ENCODE results near the gene MRPL43. TPM values are rescaled to one million over a fixed set of nuclear protein-coding genes. Genes with fewer than 3 reads are reported as not detected.
"Not testable (repeated sequence)": the region's sequence is repeated elsewhere in the genome, so short reads cannot be mapped to it uniquely, and the experiment has no call there.

The MRPL43 gene
- total and polyA plus RNA-seq, 5 donors from 2014 or later, result 40.2 to 148 (median 136) TPM

DNA sequence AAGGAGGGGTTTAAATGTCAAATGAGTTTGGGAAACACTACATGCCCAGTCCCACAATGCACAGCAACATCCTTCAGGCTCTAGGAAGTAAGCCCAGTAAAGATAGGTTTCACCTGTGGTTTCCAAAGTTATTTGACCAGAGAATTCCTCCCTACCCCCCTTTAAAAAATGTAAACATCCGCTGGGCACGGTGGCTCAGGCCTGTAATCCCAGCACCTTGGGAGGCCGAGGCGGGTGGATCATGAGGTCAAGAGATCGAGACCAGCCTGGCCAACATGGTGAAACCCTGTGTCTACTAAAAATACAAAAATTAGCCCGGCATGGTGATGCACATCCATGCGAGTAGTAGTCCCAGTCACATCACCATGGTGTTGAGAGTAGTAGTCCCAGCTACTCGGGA lies 11.9 kb downstream of the MRPL43 start:
- ATAC-seq (ENCODE audit: low read depth in 2 of 2); H3K4me1 ChIP-seq (ENCODE audit: control insufficient read depth, insufficient read depth, low read length, poor library complexity, severe bottlenecking); H3K4me1 Mint-ChIP-seq; H3K27ac Mint-ChIP-seq; H3K27ac ChIP-seq (ENCODE audit: insufficient read depth, low read length, poor library complexity, severe bottlenecking); H3K9me3 Mint-ChIP-seq; H3K9me3 ChIP-seq (ENCODE audit: control insufficient read depth in 2 of 2, low read length in 2 of 2); H3K36me3 ChIP-seq (ENCODE audit: control insufficient read depth, insufficient read depth, low read length); H3K4me3 Mint-ChIP-seq; DNase-seq; H3K4me3 ChIP-seq (ENCODE audit: low read depth, low read length); H3K27me3 ChIP-seq (ENCODE audit: control insufficient read depth, insufficient read depth, low read length); H3K27me3 Mint-ChIP-seq: not testable (repeated sequence)
- H3K36me3 Mint-ChIP-seq, result peaks cover 13% of the 10 kb centered on the region

DNA sequence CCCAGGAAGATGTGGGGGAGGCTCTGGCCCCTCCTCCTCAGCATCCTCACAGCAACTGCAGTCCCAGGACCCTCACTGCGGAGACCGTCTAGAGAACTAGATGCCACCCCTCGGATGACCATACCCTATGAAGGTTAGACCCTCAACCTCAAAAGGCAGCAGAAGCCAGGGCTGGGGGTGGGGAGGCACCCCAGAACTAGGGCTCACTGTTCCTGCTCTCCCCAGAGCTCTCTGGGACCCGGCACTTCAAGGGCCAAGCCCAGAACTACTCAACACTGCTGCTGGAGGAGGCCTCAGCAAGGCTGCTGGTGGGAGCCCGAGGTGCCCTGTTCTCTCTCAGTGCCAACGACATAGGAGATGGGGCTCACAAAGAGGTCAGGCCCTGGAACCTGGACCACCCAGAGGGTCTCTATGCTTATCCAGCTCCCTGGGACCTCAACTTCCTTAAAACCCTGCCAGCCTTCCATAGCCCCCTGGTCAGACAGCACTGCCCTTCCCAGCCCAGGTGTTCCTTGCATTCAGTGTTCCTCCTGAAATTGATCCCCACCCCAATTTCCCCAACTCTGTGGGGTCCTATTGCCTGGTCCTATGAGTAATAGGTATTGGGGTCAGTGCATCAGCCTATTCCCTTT lies 14.3 kb downstream of the MRPL43 start:
- no peak for DNase-seq
- no peak overlapping the region for H3K27ac Mint-ChIP-seq
- H3K4me1 Mint-ChIP-seq, result peaks cover 0 to 23% (median 7%) of the 10 kb centered on the region in 4 donors
- H3K4me3 ChIP-seq (ENCODE audit: low read depth, low read length), result no peak overlapping the region
- H3K4me1 ChIP-seq (ENCODE audit: control insufficient read depth, insufficient read depth, low read length, poor library complexity, severe bottlenecking), result peaks cover 13% of the 10 kb centered on the region
- peaks cover 9% of the 10 kb centered on the region for H3K27me3 Mint-ChIP-seq
- ATAC-seq (ENCODE audit: low read depth in 2 of 2), result no peak
- H3K4me3 Mint-ChIP-seq, result peak overlapping the region in 1 of 4 donors; percentile 74
- peaks cover 6% of the 10 kb centered on the region for H3K36me3 Mint-ChIP-seq
- H3K27ac ChIP-seq (ENCODE audit: insufficient read depth, low read length, poor library complexity, severe bottlenecking), result no peak overlapping the region
- no peaks in the 10 kb centered on the region for H3K36me3 ChIP-seq (ENCODE audit: control insufficient read depth, insufficient read depth, low read length)
- no peaks in the 10 kb centered on the region for H3K9me3 ChIP-seq (ENCODE audit: control insufficient read depth in 2 of 2, low read length in 2 of 2)
- no peaks in the 10 kb centered on the region for H3K9me3 Mint-ChIP-seq
- H3K27me3 ChIP-seq (ENCODE audit: control insufficient read depth, insufficient read depth, low read length), result no peaks in the 10 kb centered on the region

DNA sequence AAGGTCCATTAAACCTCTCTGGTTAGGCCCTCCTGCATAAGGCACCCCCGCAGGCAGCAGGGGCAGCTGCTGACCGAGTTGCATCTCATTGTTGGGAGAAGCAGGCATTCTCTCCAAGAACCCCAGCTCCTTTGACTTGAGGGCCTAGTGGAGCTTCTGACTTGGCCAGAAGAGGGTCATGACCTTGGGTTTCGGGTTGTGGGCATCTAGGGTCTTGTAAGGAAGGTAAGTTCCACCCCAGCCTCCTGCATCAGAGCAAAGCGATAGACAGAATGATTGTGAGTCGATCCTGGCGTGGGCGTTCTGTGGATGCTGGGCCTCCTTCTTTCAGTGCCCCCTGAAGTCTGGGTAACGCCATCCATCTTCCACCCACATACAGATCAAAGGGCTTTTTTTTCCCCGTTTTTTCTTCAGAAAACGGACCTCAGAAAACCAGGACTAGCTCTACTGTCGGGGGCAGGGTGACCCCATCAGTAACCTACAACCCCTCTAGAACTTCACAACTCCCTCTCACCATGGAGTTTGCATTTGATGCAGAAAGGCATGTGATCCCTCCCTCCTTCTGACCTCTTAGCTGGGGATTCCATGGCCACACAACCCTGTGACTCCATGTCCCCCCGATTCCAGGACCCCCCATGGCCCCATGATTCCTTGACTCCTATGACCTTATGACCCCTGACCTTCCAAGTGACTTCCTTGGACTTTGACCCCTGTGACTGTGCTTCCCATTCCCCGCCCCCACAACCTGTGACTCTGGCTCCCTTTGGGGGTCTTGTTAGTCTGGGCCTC lies 15.0 kb downstream of the MRPL43 start:
- Mint-ChIP-seq H3K4me1 (peaks cover 0 to 23% (median 7%) of the 10 kb centered on the region in 4 donors), H3K36me3 (peaks cover 6% of the 10 kb centered on the region), H3K27ac (no peak overlapping the region), H3K27me3 (peaks cover 13% of the 10 kb centered on the region), H3K4me3 (peak overlapping the region in 1 of 4 donors; percentile 74), H3K9me3 (no peaks in the 10 kb centered on the region)
- ATAC-seq (ENCODE audit: low read depth in 2 of 2), result no peak
- Histone ChIP-seq H3K27me3 (ENCODE audit: control insufficient read depth, insufficient read depth, low read length) (no peaks in the 10 kb centered on the region), H3K36me3 (ENCODE audit: control insufficient read depth, insufficient read depth, low read length) (no peaks in the 10 kb centered on the region), H3K27ac (ENCODE audit: insufficient read depth, low read length, poor library complexity, severe bottlenecking) (no peak overlapping the region), H3K9me3 (ENCODE audit: control insufficient read depth in 2 of 2, low read length in 2 of 2) (no peaks in the 10 kb centered on the region), H3K4me3 (ENCODE audit: low read depth, low read length) (no peak overlapping the region), H3K4me1 (ENCODE audit: control insufficient read depth, insufficient read depth, low read length, poor library complexity, severe bottlenecking) (peaks cover 13% of the 10 kb centered on the region)
- DNase-seq, result no peak

GRCh38 chr10:100970914-100971811 lies 16.1 kb downstream of the MRPL43 start:
- H3K4me3 ChIP-seq (ENCODE audit: low read depth, low read length), result no peak overlapping the region
- H3K27me3 ChIP-seq (ENCODE audit: control insufficient read depth, insufficient read depth, low read length), result no peaks in the 10 kb centered on the region
- peaks cover 0 to 23% (median 7%) of the 10 kb centered on the region in 4 donors for H3K4me1 Mint-ChIP-seq
- peaks cover 13% of the 10 kb centered on the region for H3K4me1 ChIP-seq (ENCODE audit: control insufficient read depth, insufficient read depth, low read length, poor library complexity, severe bottlenecking)
- no peak overlapping the region for H3K27ac ChIP-seq (ENCODE audit: insufficient read depth, low read length, poor library complexity, severe bottlenecking)
- H3K9me3 Mint-ChIP-seq, result no peaks in the 10 kb centered on the region
- H3K36me3 Mint-ChIP-seq, result no peaks in the 10 kb centered on the region
- no peaks in the 10 kb centered on the region for H3K9me3 ChIP-seq (ENCODE audit: control insufficient read depth in 2 of 2, low read length in 2 of 2)
- peaks cover 13% of the 10 kb centered on the region for H3K27me3 Mint-ChIP-seq
- peak overlapping the region in 1 of 3 donors; percentile 16 for H3K27ac Mint-ChIP-seq
- H3K36me3 ChIP-seq (ENCODE audit: control insufficient read depth, insufficient read depth, low read length), result no peaks in the 10 kb centered on the region
- H3K4me3 Mint-ChIP-seq, result peak overlapping the region; percentile 62 to 75 (median 66)
- ATAC-seq (ENCODE audit: low read depth in 2 of 2) (no peak), DNase-seq (no peak)

DNA sequence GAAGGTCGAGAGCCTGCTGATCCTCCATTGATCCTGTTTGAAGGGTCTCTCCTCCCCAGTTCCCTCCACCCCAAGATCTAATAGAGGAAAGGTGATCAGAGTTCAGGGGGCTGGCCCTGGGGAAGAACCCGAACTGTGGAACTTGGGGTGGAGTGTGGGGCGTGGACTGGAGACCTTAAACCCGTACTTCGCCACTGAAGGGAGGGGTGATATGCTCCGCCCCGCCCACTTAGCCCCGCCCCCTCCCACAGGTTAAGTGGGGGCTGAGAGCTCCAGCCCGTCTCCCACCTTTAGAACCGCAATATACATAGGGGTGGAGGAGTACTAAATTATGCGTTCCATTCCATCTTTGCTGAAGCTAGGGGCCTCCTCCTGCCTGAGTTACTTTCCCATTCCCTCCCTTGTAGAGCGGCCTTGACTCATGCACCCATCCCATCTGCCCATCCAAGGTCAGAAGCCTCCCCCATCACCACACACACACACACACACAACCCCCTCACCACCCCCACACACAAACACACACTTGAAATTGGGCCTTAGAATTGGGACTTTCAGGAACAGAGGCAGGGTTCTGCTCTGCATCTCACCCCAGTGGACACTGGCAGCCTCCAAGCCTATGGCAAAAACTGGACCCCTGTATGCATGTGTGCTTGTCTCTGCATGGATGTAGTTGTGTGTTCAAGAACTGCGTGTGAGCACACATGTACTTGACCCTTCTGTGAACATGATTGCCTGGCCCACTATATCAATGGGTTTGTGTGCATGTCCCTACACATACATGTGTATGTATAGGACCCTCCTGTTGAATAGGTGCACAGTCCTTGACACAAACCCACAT lies 17.0 kb downstream of the MRPL43 start:
- Histone ChIP-seq H3K36me3 (ENCODE audit: control insufficient read depth, insufficient read depth, low read length) (no peaks in the 10 kb centered on the region), H3K27me3 (ENCODE audit: control insufficient read depth, insufficient read depth, low read length) (no peaks in the 10 kb centered on the region), H3K4me1 (ENCODE audit: control insufficient read depth, insufficient read depth, low read length, poor library complexity, severe bottlenecking) (peaks cover 13% of the 10 kb centered on the region), H3K27ac (ENCODE audit: insufficient read depth, low read length, poor library complexity, severe bottlenecking) (no peak overlapping the region), H3K4me3 (ENCODE audit: low read depth, low read length) (no peak overlapping the region), H3K9me3 (ENCODE audit: control insufficient read depth in 2 of 2, low read length in 2 of 2) (no peaks in the 10 kb centered on the region)
- H3K36me3 Mint-ChIP-seq, result peaks cover 6% of the 10 kb centered on the region
- peaks cover 13% of the 10 kb centered on the region for H3K27me3 Mint-ChIP-seq
- DNase-seq (peak in 1 of 3 donors; percentile 17), ATAC-seq (ENCODE audit: low read depth in 2 of 2) (no peak)
- H3K4me1 Mint-ChIP-seq, result peaks cover 0 to 23% (median 7%) of the 10 kb centered on the region in 4 donors
- H3K9me3 Mint-ChIP-seq, result no peaks in the 10 kb centered on the region
- H3K4me3 Mint-ChIP-seq, result peak overlapping the region; percentile 62 to 80 (median 66)
- peak overlapping the region in 1 of 3 donors; percentile 16 for H3K27ac Mint-ChIP-seq

DNA sequence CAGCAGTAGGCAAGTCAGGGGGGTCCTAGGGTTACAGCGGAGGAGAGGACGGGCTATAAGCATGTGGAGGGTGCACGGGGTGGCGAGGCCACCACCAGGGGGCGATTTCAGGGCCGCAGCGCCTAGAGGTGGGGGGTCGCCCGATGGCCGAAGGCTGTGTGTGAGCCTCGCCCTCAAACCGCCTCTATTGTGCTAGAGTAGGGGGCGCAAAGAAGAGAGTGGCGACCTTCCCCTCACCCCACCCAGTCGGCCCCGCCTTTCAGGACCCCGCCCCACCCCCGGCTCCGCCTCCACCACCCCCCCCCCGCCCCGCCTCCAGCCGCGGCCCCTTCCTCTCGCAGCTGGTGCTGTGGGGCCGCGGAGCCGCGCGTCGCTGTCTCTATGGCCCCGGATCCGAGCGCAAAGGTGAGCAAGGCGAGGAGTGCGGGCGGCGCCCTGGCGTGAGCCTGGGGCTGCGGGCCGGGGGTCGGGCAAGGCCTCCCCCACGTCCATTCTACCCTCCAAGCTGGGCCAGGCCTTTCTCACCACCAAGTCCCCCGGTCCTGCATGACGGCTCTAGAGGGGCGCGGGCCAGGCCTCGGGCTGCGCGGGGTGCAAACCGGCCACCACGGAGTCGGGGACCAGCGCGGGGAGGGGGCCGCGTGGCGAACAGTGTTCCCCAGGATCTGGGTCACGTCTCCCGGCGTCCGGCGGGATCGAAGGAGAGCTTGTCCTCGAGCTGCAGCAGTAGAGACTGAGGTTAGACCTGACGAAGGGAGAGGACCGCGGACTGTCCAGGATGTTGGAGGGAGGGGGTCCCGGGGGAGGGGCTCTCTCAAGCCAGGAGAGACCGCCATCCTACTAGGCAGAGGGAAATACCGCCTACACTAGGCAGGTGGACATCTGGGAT lies 17.9 kb downstream of the MRPL43 start, which contains the start of gene SEMA4G:
SEMA4G (plus strand) TSS at position 318 of the 889 bp plus-strand sequence. CDS start 3,409 bp downstream, outside the sequence.
- peak within 1 kb of the TSS in 2 of 3 donors; percentile 16 to 94 for H3K27ac Mint-ChIP-seq
- DNase-seq, result peak; percentile 25 to 48 (median 35)
- H3K27ac ChIP-seq (ENCODE audit: insufficient read depth, low read length, poor library complexity, severe bottlenecking), result no peak within 1 kb of the TSS
- H3K4me1 Mint-ChIP-seq, result peaks cover 0 to 23% (median 7%) of the 10 kb centered on the region in 4 donors
- no peaks in the 10 kb centered on the region for H3K27me3 ChIP-seq (ENCODE audit: control insufficient read depth, insufficient read depth, low read length)
- no peaks in the 10 kb centered on the region for H3K9me3 ChIP-seq (ENCODE audit: control insufficient read depth in 2 of 2, low read length in 2 of 2)
- no peaks in the 10 kb centered on the region for H3K9me3 Mint-ChIP-seq
- ATAC-seq (ENCODE audit: low read depth in 2 of 2), result peak; percentile 60 to 66
- peaks cover 13% of the 10 kb centered on the region for H3K4me1 ChIP-seq (ENCODE audit: control insufficient read depth, insufficient read depth, low read length, poor library complexity, severe bottlenecking)
- peaks cover 13% of the 10 kb centered on the region for H3K27me3 Mint-ChIP-seq
- H3K36me3 Mint-ChIP-seq, result peaks cover 6% of the 10 kb centered on the region
- no peaks in the 10 kb centered on the region for H3K36me3 ChIP-seq (ENCODE audit: control insufficient read depth, insufficient read depth, low read length)
- peak within 1 kb of the TSS; percentile 67 to 80 (median 70) for H3K4me3 Mint-ChIP-seq
- H3K4me3 ChIP-seq (ENCODE audit: low read depth, low read length), result no peak within 1 kb of the TSS
